HG02884 (cell line): ENCODE results near the gene PCSK2.

Experiments
- ATAC-seq: cut with Tn5 transposase; IDR thresholded peaks from one replicate; pipeline ENCODE4 v1.9.1; 2021; ENCODE audit warnings: mild to moderate bottlenecking, moderate library complexity; ENCODE audit not compliant: unreplicated experiment

Gene PCSK2

GRCh38 chr20:17470521-17470920 lies 243.7 kb downstream of the PCSK2 start:
- ATAC-seq: no peak

DNA sequence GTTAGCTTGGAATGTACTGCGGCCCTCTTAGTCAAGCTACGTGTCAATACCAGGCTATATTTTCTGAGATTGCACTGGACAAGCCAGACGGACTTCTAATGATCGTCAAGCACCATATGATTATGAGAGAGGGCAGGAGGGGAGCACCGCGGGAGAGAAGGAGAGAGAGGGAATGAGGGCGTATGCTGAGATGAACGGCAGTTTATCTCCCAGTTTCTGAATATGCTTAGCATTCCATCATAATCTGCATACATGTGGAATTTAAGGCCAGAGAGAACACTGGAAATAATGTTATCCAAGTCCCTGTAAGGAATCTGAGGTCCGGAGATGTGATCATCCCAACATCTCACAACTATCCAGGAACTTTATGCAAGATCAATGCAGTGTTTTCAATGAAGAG lies 244.1 kb downstream of the PCSK2 start:
- ATAC-seq: no peak

DNA sequence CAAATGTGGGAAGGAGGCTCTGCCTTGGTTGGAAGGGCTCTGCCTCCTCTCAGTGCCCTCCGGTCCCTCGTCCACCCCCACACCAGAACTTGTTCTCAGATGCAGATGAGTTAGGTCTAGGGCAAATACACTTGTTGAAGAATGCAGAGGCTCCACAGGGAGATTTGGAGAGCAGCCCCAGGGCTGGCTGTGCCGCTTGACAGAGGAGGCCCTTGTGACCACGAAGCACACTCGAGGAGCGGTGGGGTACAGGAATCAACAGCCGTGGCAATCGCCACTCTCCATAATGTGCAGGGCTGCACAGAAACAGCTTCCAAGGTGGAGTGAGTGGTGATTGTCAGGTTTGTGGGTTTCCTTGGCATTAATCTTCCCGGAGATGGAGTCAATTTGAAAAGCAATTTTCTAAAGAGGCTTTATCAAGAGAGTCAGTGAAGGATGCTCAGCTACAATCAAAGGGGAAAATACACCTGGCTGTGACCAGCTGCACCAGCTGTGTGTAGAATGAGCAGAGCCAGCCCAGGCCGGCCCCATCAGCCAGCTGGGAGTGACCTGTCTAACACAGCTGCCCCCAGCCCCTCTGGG lies 244.9 kb downstream of the PCSK2 start:
- ATAC-seq: no peak

DNA sequence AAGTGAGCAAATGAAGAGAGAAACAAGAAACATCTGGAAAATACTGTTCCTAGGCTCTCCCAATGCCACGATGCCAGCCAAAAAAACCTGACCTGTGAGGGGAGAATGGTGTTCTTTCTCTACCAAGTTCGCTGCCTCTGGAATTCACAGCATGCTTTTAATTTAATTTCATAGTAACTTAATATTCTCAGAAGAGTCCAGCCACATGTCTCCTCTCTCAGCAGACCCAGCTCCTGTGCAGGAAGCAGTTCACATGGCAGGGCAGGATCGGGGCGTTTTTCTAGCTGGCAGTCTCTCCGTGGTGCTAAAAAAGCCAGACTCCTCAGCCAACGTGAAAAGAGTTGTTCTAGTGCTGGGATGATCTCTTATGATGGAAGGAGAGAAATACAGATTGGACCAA lies 246.8 kb downstream of the PCSK2 start:
- ATAC-seq: no peak

GRCh38 chr20:17479063-17479657 lies 252.3 kb downstream of the PCSK2 start:
- ATAC-seq: no peak

- no peak for ATAC-seq
Measured at GRCh38 chr20:17480696-17481095, 253.9 kb downstream of the PCSK2 start.

DNA sequence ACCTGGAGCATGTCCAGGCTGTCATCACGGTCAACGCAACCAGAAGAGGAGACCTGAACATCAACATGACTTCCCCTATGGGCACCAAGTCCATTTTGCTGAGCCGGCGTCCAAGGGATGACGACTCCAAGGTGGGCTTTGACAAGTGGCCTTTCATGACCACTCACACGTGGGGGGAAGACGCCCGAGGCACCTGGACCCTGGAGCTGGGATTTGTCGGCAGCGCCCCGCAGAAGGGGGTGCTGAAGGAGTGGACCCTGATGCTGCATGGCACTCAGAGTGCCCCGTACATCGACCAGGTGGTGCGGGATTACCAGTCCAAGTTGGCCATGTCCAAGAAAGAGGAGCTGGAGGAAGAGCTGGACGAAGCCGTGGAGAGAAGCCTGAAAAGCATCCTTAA lies 254.8 kb downstream of the PCSK2 start:
- ATAC-seq: no peak

- ATAC-seq: no peak
Measured at GRCh38 chr20:17482536-17482935, 255.7 kb downstream of the PCSK2 start.

DNA sequence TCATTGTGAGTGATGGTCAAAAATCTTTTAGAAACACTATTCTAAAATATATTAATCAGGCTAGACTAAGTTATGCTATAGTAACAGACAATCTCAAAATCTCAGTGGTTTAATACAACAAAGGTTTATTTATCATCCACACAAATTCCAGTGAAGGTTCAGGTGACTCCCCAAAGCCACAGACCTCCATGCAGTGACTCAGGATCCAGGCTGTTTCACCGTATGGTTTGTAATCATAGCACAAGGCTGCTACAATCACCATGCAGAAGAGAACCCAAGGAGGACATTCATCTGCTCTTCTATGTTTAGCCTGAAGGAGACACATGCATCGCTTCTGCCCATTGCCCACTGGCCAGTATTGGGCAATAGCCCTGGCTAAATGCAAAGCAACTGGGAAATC lies 258.2 kb downstream of the PCSK2 start:
- ATAC-seq: no peak

- ATAC-seq: no peak
Measured at GRCh38 chr20:17488916-17489600, 262.2 kb downstream of the PCSK2 start.

DNA sequence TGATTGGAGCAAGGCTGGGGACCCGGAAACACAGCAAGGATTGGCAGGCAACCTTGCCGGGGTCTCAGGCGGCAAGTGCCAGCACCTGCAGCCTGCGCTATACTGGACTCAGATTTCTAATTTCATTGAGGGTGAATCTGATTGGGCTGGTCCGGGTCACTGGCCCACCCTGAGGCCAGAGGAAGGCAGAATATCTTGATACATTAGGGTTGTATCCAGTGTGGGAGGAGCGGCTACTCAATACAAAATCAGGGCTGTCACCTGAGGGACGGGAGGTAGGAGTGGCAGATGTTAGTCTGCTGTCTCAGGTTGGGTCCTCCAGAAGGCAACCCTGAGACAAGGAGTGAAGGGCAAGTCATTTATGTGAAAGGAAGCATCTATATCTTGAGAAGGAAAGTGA lies 263.7 kb downstream of the PCSK2 start:
- no peak for ATAC-seq

DNA sequence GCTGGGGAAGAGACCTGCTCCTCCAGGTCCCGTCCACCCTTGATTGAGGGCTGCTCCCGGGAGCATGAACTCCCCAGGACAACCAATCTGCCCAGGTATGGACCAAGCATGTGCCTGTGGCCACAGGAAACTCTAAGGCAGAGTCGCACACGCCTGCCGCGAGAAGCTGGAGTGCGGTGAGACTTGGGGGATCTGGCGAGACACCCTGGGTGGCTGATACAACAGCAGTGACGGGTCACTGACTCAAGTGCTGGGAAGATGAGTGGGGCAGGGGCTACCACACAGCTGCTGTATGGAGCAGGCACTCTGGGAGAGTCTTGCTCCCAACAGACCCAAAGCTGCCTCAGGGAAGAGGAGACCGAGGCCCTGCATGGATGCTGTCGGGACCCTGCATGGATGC lies 264.2 kb downstream of the PCSK2 start:
- no peak for ATAC-seq

DNA sequence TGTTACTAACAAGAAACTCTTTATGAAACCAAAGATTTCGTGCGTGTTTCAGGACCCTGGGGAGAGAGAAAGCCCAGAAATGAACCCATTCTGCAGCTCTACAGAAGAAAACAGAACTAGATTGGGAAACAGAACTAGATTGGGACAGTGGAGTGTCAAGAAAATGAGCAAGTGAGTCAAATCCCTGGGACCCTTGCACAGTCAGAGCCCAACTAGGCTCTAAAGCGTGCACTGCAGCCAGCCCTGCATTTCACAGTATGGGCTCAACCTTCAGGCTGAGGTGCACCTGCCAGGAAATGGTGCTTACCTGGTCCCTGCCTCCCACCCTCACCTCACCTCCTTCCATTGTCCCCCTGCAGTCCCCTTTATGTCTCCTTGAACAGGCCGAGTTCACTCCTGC lies 264.6 kb downstream of the PCSK2 start:
- ATAC-seq: no peak

DNA sequence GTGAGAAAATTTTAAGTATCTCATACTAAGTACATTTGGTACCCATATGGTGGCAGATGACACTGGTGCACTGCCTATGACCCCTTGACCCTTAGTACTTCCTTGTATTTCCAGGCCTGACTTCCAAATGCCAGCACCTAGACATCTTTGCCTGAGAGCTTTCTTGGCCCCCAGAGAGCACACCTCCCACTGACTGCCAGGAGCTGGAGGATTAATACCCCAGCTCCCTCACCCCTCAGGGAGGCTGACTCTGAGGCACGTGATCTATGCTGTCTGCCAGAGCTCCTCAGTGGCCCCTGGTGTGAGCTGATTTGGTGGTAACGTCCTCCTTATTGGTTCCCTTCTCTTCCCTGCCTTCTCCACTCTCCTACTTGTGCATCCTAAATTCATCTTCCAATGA lies 266.3 kb downstream of the PCSK2 start:
- no peak for ATAC-seq

DNA sequence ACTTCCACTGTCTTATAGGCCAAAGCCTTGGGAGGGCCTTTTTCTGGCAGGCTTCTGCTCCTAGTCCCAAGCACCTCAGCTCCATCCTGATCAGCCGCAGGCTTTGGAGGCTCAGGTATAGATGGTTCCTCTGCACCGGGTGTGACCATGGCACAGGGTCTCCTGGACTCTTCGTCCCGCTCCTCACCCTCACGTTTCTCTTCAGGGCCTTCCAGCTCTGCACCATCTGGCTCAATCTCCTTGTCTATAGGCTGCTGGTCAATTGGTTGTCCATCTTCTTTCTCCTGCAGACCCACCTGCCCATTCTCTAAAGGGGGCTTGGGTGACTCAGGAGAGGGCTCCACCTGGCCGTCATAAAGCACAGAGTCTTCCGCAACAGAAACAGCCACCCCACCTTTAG lies 267.4 kb downstream of the PCSK2 start:
- no peak for ATAC-seq

GRCh38 chr20:17495826-17496225 lies 269.0 kb downstream of the PCSK2 start:
- ATAC-seq: no peak

GRCh38 chr20:17497821-17498580 lies 271.2 kb downstream of the PCSK2 start:
- no peak for ATAC-seq

GRCh38 chr20:17498641-17499040 lies 271.8 kb downstream of the PCSK2 start:
- ATAC-seq: no peak

DNA sequence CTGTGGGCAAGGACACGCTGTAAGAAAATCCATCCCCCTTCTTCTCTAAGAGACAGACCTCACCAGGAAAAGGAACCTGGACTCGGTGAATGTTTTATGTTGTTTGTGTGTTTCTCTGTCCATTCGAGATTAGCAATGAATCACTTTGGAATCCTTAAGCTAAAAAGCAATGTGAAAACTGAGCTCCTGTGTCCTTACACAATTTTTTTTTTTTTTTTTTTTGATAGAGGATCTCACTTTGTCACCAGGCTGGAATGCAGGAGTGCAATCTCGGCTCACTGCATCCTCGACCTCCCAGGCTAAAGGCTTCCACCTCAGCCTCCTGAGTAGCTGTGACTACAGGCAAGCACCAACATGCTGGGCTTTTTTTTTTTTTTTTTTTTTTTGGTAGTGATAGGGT lies 272.2 kb downstream of the PCSK2 start:
- ATAC-seq: no peak

GRCh38 chr20:17500271-17500670 lies 273.4 kb downstream of the PCSK2 start:
- ATAC-seq: no peak

GRCh38 chr20:17500826-17501225 lies 274.0 kb downstream of the PCSK2 start:
- no peak for ATAC-seq

DNA sequence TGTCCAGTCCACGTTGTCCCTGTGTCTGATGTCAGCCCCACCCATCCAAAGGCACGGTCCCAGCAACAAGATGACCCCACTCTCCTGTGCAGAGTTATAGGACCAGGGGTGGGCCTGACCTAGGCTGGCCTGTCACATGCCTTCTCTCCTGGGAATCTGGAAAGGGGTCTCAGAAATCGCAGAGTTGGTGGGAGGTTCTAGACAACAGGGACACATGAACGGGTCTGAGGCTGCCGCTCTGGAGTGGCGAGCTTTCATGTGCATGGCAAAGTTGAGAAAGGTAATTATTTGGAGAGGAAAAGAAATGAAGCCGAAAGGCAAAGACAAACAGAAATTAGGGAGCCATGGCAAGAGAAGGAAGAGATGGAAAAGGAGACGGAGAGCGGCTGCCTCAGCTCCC lies 274.9 kb downstream of the PCSK2 start:
- no peak for ATAC-seq
